ENCODE data around the gene CXXC5. TPM values are rescaled to one million over a fixed set of nuclear protein-coding genes. Genes with fewer than 3 reads are reported as not detected.

The CXXC5 gene
- total RNA-seq, 1 donor from 2014 or later = 37.3 TPM

GRCh38 chr5:139671096-139671841 lies 23.1 kb downstream of the CXXC5 start:
- peaks cover 36% of the 10 kb centered on the region for H3K4me1 Mint-ChIP-seq (ENCODE audit: unreplicated experiment)
- peak overlapping the region; percentile 77 for H3K4me3 Mint-ChIP-seq (ENCODE audit: unreplicated experiment)
- H3K9me3 Mint-ChIP-seq (ENCODE audit: unreplicated experiment) = no peaks in the 10 kb centered on the region
- peak overlapping the region; percentile 94 for H3K27ac Mint-ChIP-seq (ENCODE audit: unreplicated experiment)
- H3K27me3 Mint-ChIP-seq (ENCODE audit: unreplicated experiment) = peaks cover 19% of the 10 kb centered on the region
- no peak for TF ChIP-seq CTCF (IDR thresholded peaks at IDR 0.05; ENCODE audit: unreplicated experiment)
- no peaks in the 10 kb centered on the region for H3K36me3 Mint-ChIP-seq (ENCODE audit: low read depth, unreplicated experiment)
- DNase-seq (ENCODE audit: low spot score) = peak; percentile 66

GRCh38 chr5:139675213-139675612 lies 27.1 kb downstream of the CXXC5 start:
- Mint-ChIP-seq H3K4me1 (ENCODE audit: unreplicated experiment) (peaks cover 34% of the 10 kb centered on the region), H3K27ac (ENCODE audit: unreplicated experiment) (peak overlapping the region; percentile 37), H3K27me3 (ENCODE audit: unreplicated experiment) (peaks cover 16% of the 10 kb centered on the region), H3K36me3 (ENCODE audit: low read depth, unreplicated experiment) (peaks cover 4% of the 10 kb centered on the region), H3K4me3 (ENCODE audit: unreplicated experiment) (no peak overlapping the region), H3K9me3 (ENCODE audit: unreplicated experiment) (no peaks in the 10 kb centered on the region)
- DNase-seq (ENCODE audit: low spot score) = no peak
- no peak for TF ChIP-seq CTCF (IDR thresholded peaks at IDR 0.05; ENCODE audit: unreplicated experiment)

- peak overlapping the region; percentile 36 for H3K27ac Mint-ChIP-seq (ENCODE audit: unreplicated experiment)
Observed at GRCh38 chr5:139675825-139676224, 27.7 kb downstream of the CXXC5 start.

DNA sequence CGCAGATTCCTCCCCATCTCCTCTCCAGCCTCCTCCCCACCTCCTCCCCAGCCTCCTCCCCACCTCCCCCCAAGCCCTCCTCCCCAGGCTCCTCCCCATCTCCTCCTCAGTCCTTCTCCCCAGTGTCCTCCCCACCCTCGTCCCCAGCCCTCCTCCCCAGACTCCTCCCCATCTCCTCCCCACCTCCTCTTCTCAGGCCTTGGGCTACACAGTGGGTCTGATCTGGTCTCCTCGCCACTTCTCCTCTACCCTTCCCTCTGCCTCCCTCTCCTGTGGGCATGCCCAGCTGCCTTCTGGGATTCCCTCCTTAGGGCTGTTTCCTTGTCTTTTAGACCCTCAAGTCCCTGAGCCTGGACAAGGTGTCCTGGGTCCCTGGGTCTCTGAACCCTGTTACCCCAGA lies 28.3 kb downstream of the CXXC5 start:
- Mint-ChIP-seq H3K4me1 (ENCODE audit: unreplicated experiment) (peaks cover 26% of the 10 kb centered on the region), H3K27ac (ENCODE audit: unreplicated experiment) (no peak overlapping the region), H3K27me3 (ENCODE audit: unreplicated experiment) (peaks cover 11% of the 10 kb centered on the region), H3K36me3 (ENCODE audit: low read depth, unreplicated experiment) (peaks cover 4% of the 10 kb centered on the region), H3K4me3 (ENCODE audit: unreplicated experiment) (no peak overlapping the region), H3K9me3 (ENCODE audit: unreplicated experiment) (no peaks in the 10 kb centered on the region)
- TF ChIP-seq CTCF (IDR thresholded peaks at IDR 0.05; ENCODE audit: unreplicated experiment) = no peak
- DNase-seq (ENCODE audit: low spot score) = no peak

More at GRCh38 chr5:139675825-139676224, 27.7 kb downstream of the CXXC5 start:
- Mint-ChIP-seq H3K36me3 (ENCODE audit: low read depth, unreplicated experiment) (peaks cover 4% of the 10 kb centered on the region), H3K27me3 (ENCODE audit: unreplicated experiment) (peaks cover 11% of the 10 kb centered on the region), H3K4me1 (ENCODE audit: unreplicated experiment) (peaks cover 28% of the 10 kb centered on the region), H3K4me3 (ENCODE audit: unreplicated experiment) (no peak overlapping the region), H3K9me3 (ENCODE audit: unreplicated experiment) (no peaks in the 10 kb centered on the region)
- no peak for TF ChIP-seq CTCF (IDR thresholded peaks at IDR 0.05; ENCODE audit: unreplicated experiment)
- no peak for DNase-seq (ENCODE audit: low spot score)

GRCh38 chr5:139676951-139677735 lies 29.0 kb downstream of the CXXC5 start:
- H3K9me3 Mint-ChIP-seq (ENCODE audit: unreplicated experiment) = no peaks in the 10 kb centered on the region
- no peak for DNase-seq (ENCODE audit: low spot score)
- no peak for TF ChIP-seq CTCF (IDR thresholded peaks at IDR 0.05; ENCODE audit: unreplicated experiment)
- peaks cover 4% of the 10 kb centered on the region for H3K36me3 Mint-ChIP-seq (ENCODE audit: low read depth, unreplicated experiment)
- peaks cover 11% of the 10 kb centered on the region for H3K27me3 Mint-ChIP-seq (ENCODE audit: unreplicated experiment)
- H3K27ac Mint-ChIP-seq (ENCODE audit: unreplicated experiment) = peak overlapping the region; percentile 42
- H3K4me3 Mint-ChIP-seq (ENCODE audit: unreplicated experiment) = no peak overlapping the region
- H3K4me1 Mint-ChIP-seq (ENCODE audit: unreplicated experiment) = peaks cover 22% of the 10 kb centered on the region

Measured in endothelial cell (in vitro differentiated cells).